Neuronal stem cell (in vitro differentiated cells): ENCODE measurements around the gene NR1I2.

Experiments
- DNase-seq: peaks from one replicate; pipeline ENCODE4 v3.0.0-alpha.2; 2013; ENCODE audit warnings: low spot score
- H2AFZ ChIP-seq: one replicate; pipeline ENCODE4 v1.6.1; 2013; ENCODE audit warnings: mild to moderate bottlenecking, low read length, inconsistent platforms
- H2AK5ac ChIP-seq: 2 replicates; pipeline ENCODE4 v1.6.1; 2013; ENCODE audit warnings: low read depth, mild to moderate bottlenecking, inconsistent platforms, low read length, moderate library complexity, mixed read lengths
- H2BK120ac ChIP-seq: 2 replicates; pipeline ENCODE4 v1.6.1; 2013; ENCODE audit warnings: low read depth, mild to moderate bottlenecking, inconsistent platforms, low read length, moderate library complexity, mixed read lengths
- H2BK12ac ChIP-seq: one replicate; pipeline ENCODE4 v1.6.1; 2013; ENCODE audit warnings: low read length, inconsistent platforms
- H2BK15ac ChIP-seq: 2 replicates; pipeline ENCODE4 v1.6.1; 2013; ENCODE audit warnings: mild to moderate bottlenecking, low read length, inconsistent platforms, mixed read lengths
- H2BK5ac ChIP-seq: one replicate; pipeline ENCODE4 v1.6.1; 2013; ENCODE audit warnings: inconsistent platforms, mild to moderate bottlenecking, low read length, moderate library complexity
- H3K14ac ChIP-seq: one replicate; pipeline ENCODE4 v1.6.1; 2013; ENCODE audit warnings: low read length, inconsistent platforms
- H3K18ac ChIP-seq: 2 replicates; pipeline ENCODE4 v1.6.1; 2013; ENCODE audit warnings: low read length, inconsistent platforms
- H3K23ac ChIP-seq: 2 replicates; pipeline ENCODE4 v1.6.1; 2013; ENCODE audit warnings: low read depth, mild to moderate bottlenecking, mixed read lengths, low read length, inconsistent platforms; ENCODE audit not compliant: poor library complexity
- H3K27ac ChIP-seq: replicated peaks from 3 replicates; pipeline ENCODE4 v1.5.1; 2013; ENCODE audit warnings: low read length, inconsistent platforms
- H3K27me3 ChIP-seq, 3 experiments: 2 replicates each; pipeline ENCODE4 v1.6.1; 2013; ENCODE audit warnings: low read length in 3 of 3, mild to moderate bottlenecking in 2 of 3, inconsistent platforms in 1 of 3, low read depth in 1 of 3, mixed read lengths in 1 of 3, moderate library complexity in 1 of 3; ENCODE audit not compliant: control insufficient read depth in 3 of 3, insufficient read depth in 3 of 3
- H3K36me3 ChIP-seq, 2 donors: replicated peaks in 1 of 2; 2 replicates each; pipeline ENCODE4 v1.6.1; 2013; ENCODE audit warnings: low read length in 2 of 2; ENCODE audit not compliant: control insufficient read depth in 2 of 2, insufficient read depth in 2 of 2
- H3K4ac ChIP-seq: 2 replicates; pipeline ENCODE4 v1.6.1; 2013; ENCODE audit warnings: inconsistent platforms, mild to moderate bottlenecking, low read length, moderate library complexity
- H3K4me1 ChIP-seq, 2 donors: 1 replicate in 1 of 2; 2 replicates in 1 of 2; pipeline ENCODE4 v1.6.1; 2013; ENCODE audit warnings: low read length in 2 of 2, low read depth in 1 of 2; ENCODE audit not compliant: control insufficient read depth in 2 of 2, insufficient read depth in 1 of 2
- H3K4me2 ChIP-seq: one replicate; pipeline ENCODE4 v1.6.1; 2013; ENCODE audit warnings: mild to moderate bottlenecking, low read length, inconsistent platforms; ENCODE audit not compliant: insufficient read depth, poor library complexity, severe bottlenecking
- H3K4me3 ChIP-seq, 2 donors: 2 replicates each; pipeline ENCODE4 v1.5.1; 2013; ENCODE audit warnings: low read length in 2 of 2, mild to moderate bottlenecking in 2 of 2, inconsistent platforms in 1 of 2, moderate library complexity in 1 of 2
- H3K79me1 ChIP-seq: one replicate; pipeline ENCODE4 v1.6.1; 2013; ENCODE audit warnings: low read depth, mild to moderate bottlenecking, inconsistent platforms, low read length, moderate library complexity
- H3K9ac ChIP-seq: one replicate; pipeline ENCODE4 v1.6.1; 2013; ENCODE audit warnings: mild to moderate bottlenecking, low read depth, low read length, inconsistent platforms; ENCODE audit not compliant: poor library complexity
- H3K9me3 ChIP-seq, 2 donors: replicated peaks in 1 of 2; 2 replicates each; pipeline versions ENCODE3 to v1.6.1; 2013; ENCODE audit warnings: low read length in 2 of 2, mild to moderate bottlenecking in 2 of 2, inconsistent platforms in 1 of 2, low read depth in 1 of 2, mixed read lengths in 1 of 2, moderate library complexity in 1 of 2; ENCODE audit not compliant: control insufficient read depth in 2 of 2, insufficient read depth in 1 of 2
- H4K8ac ChIP-seq: one replicate; pipeline ENCODE4 v1.6.1; 2013; ENCODE audit warnings: low read depth, mild to moderate bottlenecking, inconsistent platforms, low read length, moderate library complexity
- H4K91ac ChIP-seq: one replicate; pipeline ENCODE4 v1.6.1; 2013; ENCODE audit warnings: low read length, low read depth, mild to moderate bottlenecking, inconsistent platforms; ENCODE audit not compliant: poor library complexity
- WGBS, 2 donors: extraction: QIAGEN DNeasy Blood & Tissue Kit; methylation state at CpG; one replicate each; pipeline ENCODE4 v1.1.7; 2013; ENCODE audit warnings: missing lambda C conversion rate in 2 of 2, mixed read lengths in 1 of 2; ENCODE audit not compliant: insufficient read length in 2 of 2, insufficient replicate concordance in 1 of 2; ENCODE audit errors: extremely low coverage in 2 of 2; 5-methylcytosine and 5-hydroxymethylcytosine counted together

The NR1I2 gene

DNA sequence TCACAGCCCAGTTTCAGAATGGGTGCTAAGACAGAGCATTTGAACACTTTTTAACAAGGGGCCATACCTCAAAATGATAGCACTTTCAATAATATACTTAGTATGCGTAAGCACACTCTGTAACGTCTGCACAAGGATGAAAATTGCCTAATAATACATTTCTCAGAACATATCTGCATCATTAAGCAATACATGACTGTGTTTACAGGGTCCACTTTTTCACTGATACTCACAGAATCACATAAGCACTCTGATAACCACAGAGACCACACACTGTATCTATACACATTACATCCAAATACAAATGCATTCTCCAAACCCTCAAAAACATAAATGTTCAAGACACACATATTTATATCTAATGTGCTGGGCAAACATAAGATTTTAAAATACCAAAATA lies 79.8 kb downstream of the NR1I2 start:
- Histone ChIP-seq H2BK120ac (no peak overlapping the region), H2BK15ac (no peak overlapping the region), H3K23ac (no peak overlapping the region), H3K27me3 (no peaks in the 10 kb centered on the region), H3K14ac (no peak overlapping the region), H3K4me1 (no peaks in the 10 kb centered on the region), H3K36me3 (peaks cover 7 to 80% of the 10 kb centered on the region in 2 donors), H3K4ac (no peak overlapping the region), H3K4me3 (no peak overlapping the region), H3K18ac (no peak overlapping the region), H4K8ac (no peak overlapping the region), H3K4me2 (no peak overlapping the region), H2BK12ac (no peak overlapping the region), H4K91ac (no peak overlapping the region), H3K79me1 (no peaks in the 10 kb centered on the region), H2AK5ac (no peak overlapping the region), H3K9me3 (peaks cover 3 to 25% of the 10 kb centered on the region in 2 donors), H2BK5ac (no peak overlapping the region), H3K9ac (no peak overlapping the region), H2AFZ (no peak overlapping the region), H3K27ac (no peak overlapping the region)
- DNase-seq, result no peak
- no CpG with 5 or more reads among the region's 2 CpGs for WGBS, 2 donors

DNA sequence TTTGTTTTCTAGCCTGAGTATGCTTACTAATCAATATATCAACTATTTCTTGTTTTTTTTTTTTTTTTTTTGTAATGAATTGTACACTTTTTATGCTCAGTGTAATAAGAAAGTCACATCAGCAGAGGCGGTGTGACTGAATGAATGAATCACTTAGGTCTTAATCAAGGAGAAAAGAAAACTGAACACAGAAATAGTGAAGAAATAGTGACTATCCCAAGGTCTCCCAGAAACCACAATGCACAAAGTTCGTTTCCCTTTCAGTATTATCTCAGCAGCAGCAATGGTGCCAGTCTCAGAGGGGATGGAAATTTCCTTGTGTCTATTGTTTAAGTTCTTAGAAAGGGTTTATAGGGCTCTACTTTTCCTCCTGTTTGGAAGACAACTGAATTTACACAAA lies 80.7 kb downstream of the NR1I2 start:
- Histone ChIP-seq H3K23ac (no peak overlapping the region), H3K36me3 (peaks cover 6 to 76% of the 10 kb centered on the region in 2 donors), H3K18ac (no peak overlapping the region), H3K4me3 (no peak overlapping the region), H2AK5ac (no peak overlapping the region), H2AFZ (no peak overlapping the region), H3K9me3 (peaks cover 3 to 18% of the 10 kb centered on the region in 2 donors), H2BK5ac (no peak overlapping the region), H4K91ac (no peak overlapping the region), H3K27ac (no peak overlapping the region), H3K4ac (no peak overlapping the region), H2BK12ac (no peak overlapping the region), H3K4me2 (no peak overlapping the region), H2BK120ac (no peak overlapping the region), H3K4me1 (no peaks in the 10 kb centered on the region), H4K8ac (no peak overlapping the region), H3K9ac (no peak overlapping the region), H2BK15ac (no peak overlapping the region), H3K79me1 (no peaks in the 10 kb centered on the region), H3K14ac (no peak overlapping the region), H3K27me3 (no peaks in the 10 kb centered on the region)
- WGBS, 2 donors, result no CpG with 5 or more reads among the region's 2 CpGs
- no peak for DNase-seq

DNA sequence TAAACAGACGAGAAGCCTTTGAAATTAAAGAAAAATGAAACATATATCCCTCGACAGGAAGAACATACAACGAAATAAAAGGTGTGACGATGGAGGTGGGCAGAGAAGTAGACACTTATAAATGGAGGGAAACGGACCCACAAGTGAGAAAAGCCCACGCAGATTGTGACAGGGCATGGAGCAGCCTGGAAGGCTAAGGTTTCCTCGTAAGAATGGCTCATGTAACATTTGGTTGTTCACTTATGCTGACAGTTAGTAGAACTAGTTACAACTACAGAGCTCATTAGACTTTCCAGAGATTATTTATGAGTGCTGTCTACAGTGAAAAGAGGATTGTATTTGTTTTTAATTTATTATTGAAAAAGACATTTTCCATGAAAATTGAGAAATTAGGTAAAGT lies 82.6 kb downstream of the NR1I2 start:
- Histone ChIP-seq H2BK15ac (no peak overlapping the region), H3K14ac (no peak overlapping the region), H3K27me3 (no peaks in the 10 kb centered on the region), H3K4me1 (no peaks in the 10 kb centered on the region), H4K8ac (no peak overlapping the region), H3K4me3 (no peak overlapping the region), H2BK12ac (no peak overlapping the region), H2BK5ac (no peak overlapping the region), H3K79me1 (no peaks in the 10 kb centered on the region), H3K23ac (no peak overlapping the region), H3K9me3 (peaks cover 0 to 2% of the 10 kb centered on the region in 2 donors), H3K18ac (no peak overlapping the region), H4K91ac (no peak overlapping the region), H3K9ac (no peak overlapping the region), H2AK5ac (no peak overlapping the region), H2AFZ (no peak overlapping the region), H3K4ac (no peak overlapping the region), H3K36me3 (peaks cover 3 to 62% of the 10 kb centered on the region in 2 donors), H3K4me2 (no peak overlapping the region), H3K27ac (no peak overlapping the region), H2BK120ac (no peak overlapping the region)
- no peak for DNase-seq
- WGBS, 2 donors, result no CpG with 5 or more reads among the region's 7 CpGs
